Adrenal gland (tissue), 5 donors: ENCODE results near the gene C1orf185.

Experiments used
- POLR2A ChIP-seq, 2 donors: fragments of 450-650 bp; IDR thresholded peaks; one replicate each; pipeline ENCODE4 v1.6.1; 2017; ENCODE audit warnings: antibody characterized with exemption in 2 of 2, mild to moderate bottlenecking in 2 of 2, moderate library complexity in 1 of 2
- TF ChIP-seq, protein P1 (sequence below), 6 experiments: fragments of 450-650 bp in 4 of 6; fragments of 200-600 bp in 2 of 6; sonication (generic) in 1 of 6; IDR thresholded peaks; 1 replicate in 5 of 6; 2 replicates in 1 of 6; pipeline versions ENCODE4 v1.5.1 to v1.8.0; 2016 to 2021; ENCODE audit warnings: antibody characterized with exemption in 6 of 6, mild to moderate bottlenecking in 2 of 6, moderate library complexity in 1 of 6
- donor health status: DM: no; HTN: no; CAD: no.

DNA sequence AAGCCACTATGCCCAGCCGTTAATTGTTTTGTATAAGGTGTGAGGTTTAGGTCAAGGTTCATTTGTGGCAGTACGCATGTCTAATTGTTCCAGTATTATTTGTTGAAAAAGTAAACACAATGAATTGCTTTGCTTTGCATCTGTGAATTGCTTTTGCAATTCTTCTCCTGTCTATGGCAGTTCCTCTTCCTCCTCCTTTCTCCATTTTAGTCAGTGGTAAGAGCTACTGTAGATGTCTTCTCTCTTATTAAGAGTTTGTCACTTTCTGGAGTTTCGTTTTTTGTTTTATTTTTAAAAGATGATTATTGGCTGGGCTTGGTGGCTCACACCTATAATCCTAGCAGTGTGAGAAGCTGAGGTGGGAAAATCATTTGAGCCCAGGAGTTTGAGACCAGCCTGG, 29.2 kb downstream of the C1orf185 start:
- TF ChIP-seq, protein P1, sequence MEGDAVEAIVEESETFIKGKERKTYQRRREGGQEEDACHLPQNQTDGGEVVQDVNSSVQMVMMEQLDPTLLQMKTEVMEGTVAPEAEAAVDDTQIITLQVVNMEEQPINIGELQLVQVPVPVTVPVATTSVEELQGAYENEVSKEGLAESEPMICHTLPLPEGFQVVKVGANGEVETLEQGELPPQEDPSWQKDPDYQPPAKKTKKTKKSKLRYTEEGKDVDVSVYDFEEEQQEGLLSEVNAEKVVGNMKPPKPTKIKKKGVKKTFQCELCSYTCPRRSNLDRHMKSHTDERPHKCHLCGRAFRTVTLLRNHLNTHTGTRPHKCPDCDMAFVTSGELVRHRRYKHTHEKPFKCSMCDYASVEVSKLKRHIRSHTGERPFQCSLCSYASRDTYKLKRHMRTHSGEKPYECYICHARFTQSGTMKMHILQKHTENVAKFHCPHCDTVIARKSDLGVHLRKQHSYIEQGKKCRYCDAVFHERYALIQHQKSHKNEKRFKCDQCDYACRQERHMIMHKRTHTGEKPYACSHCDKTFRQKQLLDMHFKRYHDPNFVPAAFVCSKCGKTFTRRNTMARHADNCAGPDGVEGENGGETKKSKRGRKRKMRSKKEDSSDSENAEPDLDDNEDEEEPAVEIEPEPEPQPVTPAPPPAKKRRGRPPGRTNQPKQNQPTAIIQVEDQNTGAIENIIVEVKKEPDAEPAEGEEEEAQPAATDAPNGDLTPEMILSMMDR (IDR thresholded peaks at IDR 0.05): no peak
- TF ChIP-seq POLR2A (IDR thresholded peaks at IDR 0.05): no peak
